Measurements from ENCODE around the gene SPTSSA. TPM values are rescaled to one million over a fixed set of nuclear protein-coding genes. Genes with fewer than 3 reads are reported as not detected.
"Not testable (repeated sequence)": the region's sequence is repeated elsewhere in the genome, so short reads cannot be mapped to it uniquely, and the experiment has no call there.

SPTSSA gene
- polyA plus RNA-seq: 10 to 100 TPM; 17.6 to 37.3 TPM

- Histone ChIP-seq H3K4me1 (ENCODE audit: control insufficient read depth in 2 of 2, insufficient read depth in 2 of 2, low read length in 1 of 2) (peaks cover 0 to 6% of the 10 kb centered on the region in 2 donors), H3K4me3 (ENCODE audit: low read depth in 1 of 2, low read length in 2 of 2) (peak within 1 kb of the TSS; percentile 75 to 81), H3K27me3 (ENCODE audit: control insufficient read depth in 1 of 2, insufficient read depth in 2 of 2, low read length in 2 of 2) (no peaks in the 10 kb centered on the region), H3K27ac (ENCODE audit: low read depth in 2 of 2, low read length in 1 of 2) (peak within 1 kb of the TSS; percentile 90 to 97), H3K36me3 (ENCODE audit: control insufficient read depth in 2 of 2, insufficient read depth in 2 of 2, low read length in 1 of 2) (no peaks in the 10 kb centered on the region), H3K9me3 (ENCODE audit: control insufficient read depth in 2 of 2, insufficient read depth in 1 of 2, low read depth in 1 of 2, low read length in 1 of 2) (no peaks in the 10 kb centered on the region)
- WGBS, 2 donors: 1% methylated on average over 65 to 82 of the region's 82 CpGs
Observed at GRCh38 chr14:34462132-34462893, at the start of gene SPTSSA. Gene SPTSSA (minus strand): TSS chr14:34462240. CDS start chr14:34462207, 33 bp downstream.

GRCh38 chr14:34507884-34508283 is 45.8 kb upstream of the SPTSSA start:
- WGBS, 2 donors: 96 to 97% methylated on average over 11 of the region's 11 CpGs
- Histone ChIP-seq H3K9me3 (ENCODE audit: control insufficient read depth in 2 of 2, insufficient read depth in 1 of 2, low read depth in 1 of 2, low read length in 1 of 2) (no peaks in the 10 kb centered on the region), H3K36me3 (ENCODE audit: control insufficient read depth in 2 of 2, insufficient read depth in 2 of 2, low read length in 1 of 2) (no peaks in the 10 kb centered on the region), H3K4me1 (ENCODE audit: control insufficient read depth in 2 of 2, insufficient read depth in 2 of 2, low read length in 1 of 2) (no peaks in the 10 kb centered on the region), H3K4me3 (ENCODE audit: low read depth in 1 of 2, low read length in 2 of 2) (no peak overlapping the region), H3K27me3 (ENCODE audit: control insufficient read depth in 1 of 2, insufficient read depth in 2 of 2, low read length in 2 of 2) (no peaks in the 10 kb centered on the region), H3K27ac (ENCODE audit: low read depth in 2 of 2, low read length in 1 of 2) (no peak overlapping the region)

GRCh38 chr14:34507459-34507858 is 45.4 kb upstream of the SPTSSA start:
- H3K4me3 ChIP-seq (ENCODE audit: low read depth in 1 of 2, low read length in 2 of 2): no peak overlapping the region
- no peaks in the 10 kb centered on the region for H3K27me3 ChIP-seq (ENCODE audit: control insufficient read depth in 1 of 2, insufficient read depth in 2 of 2, low read length in 2 of 2)
- 84 to 88% methylated on average over 9 of the region's 9 CpGs for WGBS, 2 donors
- no peaks in the 10 kb centered on the region for H3K4me1 ChIP-seq (ENCODE audit: control insufficient read depth in 2 of 2, insufficient read depth in 2 of 2, low read length in 1 of 2)
- no peaks in the 10 kb centered on the region for H3K9me3 ChIP-seq (ENCODE audit: control insufficient read depth in 2 of 2, insufficient read depth in 1 of 2, low read depth in 1 of 2, low read length in 1 of 2)
- H3K36me3 ChIP-seq (ENCODE audit: control insufficient read depth in 2 of 2, insufficient read depth in 2 of 2, low read length in 1 of 2): no peaks in the 10 kb centered on the region
- H3K27ac ChIP-seq (ENCODE audit: low read depth in 2 of 2, low read length in 1 of 2): no peak overlapping the region

GRCh38 chr14:34505124-34505491 is 43.1 kb upstream of the SPTSSA start:
- not testable (repeated sequence) for H3K9me3 ChIP-seq (ENCODE audit: control insufficient read depth in 2 of 2, insufficient read depth in 1 of 2, low read depth in 1 of 2, low read length in 1 of 2); H3K27ac ChIP-seq (ENCODE audit: low read depth in 2 of 2, low read length in 1 of 2); H3K4me3 ChIP-seq (ENCODE audit: low read depth in 1 of 2, low read length in 2 of 2); H3K36me3 ChIP-seq (ENCODE audit: control insufficient read depth in 2 of 2, insufficient read depth in 2 of 2, low read length in 1 of 2); H3K4me1 ChIP-seq (ENCODE audit: control insufficient read depth in 2 of 2, insufficient read depth in 2 of 2, low read length in 1 of 2); H3K27me3 ChIP-seq (ENCODE audit: control insufficient read depth in 1 of 2, insufficient read depth in 2 of 2, low read length in 2 of 2)
- 84 to 88% methylated on average over 5 of the region's 5 CpGs for WGBS, 2 donors

GRCh38 chr14:34504027-34504426 is 42.0 kb upstream of the SPTSSA start:
- WGBS, 2 donors: 77 to 83% methylated on average over 9 of the region's 9 CpGs
- H3K4me1 ChIP-seq (ENCODE audit: control insufficient read depth in 2 of 2, insufficient read depth in 2 of 2, low read length in 1 of 2); H3K4me3 ChIP-seq (ENCODE audit: low read depth in 1 of 2, low read length in 2 of 2); H3K27ac ChIP-seq (ENCODE audit: low read depth in 2 of 2, low read length in 1 of 2); H3K9me3 ChIP-seq (ENCODE audit: control insufficient read depth in 2 of 2, insufficient read depth in 1 of 2, low read depth in 1 of 2, low read length in 1 of 2); H3K27me3 ChIP-seq (ENCODE audit: control insufficient read depth in 1 of 2, insufficient read depth in 2 of 2, low read length in 2 of 2); H3K36me3 ChIP-seq (ENCODE audit: control insufficient read depth in 2 of 2, insufficient read depth in 2 of 2, low read length in 1 of 2): not testable (repeated sequence)

GRCh38 chr14:34502545-34503225 is 40.6 kb upstream of the SPTSSA start:
- no peak overlapping the region for H3K27ac ChIP-seq (ENCODE audit: low read depth in 2 of 2, low read length in 1 of 2)
- no peak overlapping the region for H3K4me3 ChIP-seq (ENCODE audit: low read depth in 1 of 2, low read length in 2 of 2)
- H3K9me3 ChIP-seq (ENCODE audit: control insufficient read depth in 2 of 2, insufficient read depth in 1 of 2, low read depth in 1 of 2, low read length in 1 of 2): no peaks in the 10 kb centered on the region
- 59 to 68% methylated on average over 2 of the region's 2 CpGs for WGBS, 2 donors
- H3K27me3 ChIP-seq (ENCODE audit: control insufficient read depth in 1 of 2, insufficient read depth in 2 of 2, low read length in 2 of 2): no peaks in the 10 kb centered on the region
- H3K4me1 ChIP-seq (ENCODE audit: control insufficient read depth in 2 of 2, insufficient read depth in 2 of 2, low read length in 1 of 2): peaks cover 0 to 2% of the 10 kb centered on the region in 2 donors
- no peaks in the 10 kb centered on the region for H3K36me3 ChIP-seq (ENCODE audit: control insufficient read depth in 2 of 2, insufficient read depth in 2 of 2, low read length in 1 of 2)

- Histone ChIP-seq H3K4me3 (ENCODE audit: low read depth in 1 of 2, low read length in 2 of 2) (no peak overlapping the region), H3K27ac (ENCODE audit: low read depth in 2 of 2, low read length in 1 of 2) (no peak overlapping the region), H3K9me3 (ENCODE audit: control insufficient read depth in 2 of 2, insufficient read depth in 1 of 2, low read depth in 1 of 2, low read length in 1 of 2) (no peaks in the 10 kb centered on the region), H3K27me3 (ENCODE audit: control insufficient read depth in 1 of 2, insufficient read depth in 2 of 2, low read length in 2 of 2) (no peaks in the 10 kb centered on the region), H3K36me3 (ENCODE audit: control insufficient read depth in 2 of 2, insufficient read depth in 2 of 2, low read length in 1 of 2) (no peaks in the 10 kb centered on the region), H3K4me1 (ENCODE audit: control insufficient read depth in 2 of 2, insufficient read depth in 2 of 2, low read length in 1 of 2) (peaks cover 0 to 2% of the 10 kb centered on the region in 2 donors)
- WGBS, 2 donors: 80 to 81% methylated on average over 2 of the region's 2 CpGs
Observed at GRCh38 chr14:34502001-34502400, 40.0 kb upstream of the SPTSSA start.

- Histone ChIP-seq H3K4me1 (ENCODE audit: control insufficient read depth in 2 of 2, insufficient read depth in 2 of 2, low read length in 1 of 2) (peaks cover 0 to 4% of the 10 kb centered on the region in 2 donors), H3K27me3 (ENCODE audit: control insufficient read depth in 1 of 2, insufficient read depth in 2 of 2, low read length in 2 of 2) (no peaks in the 10 kb centered on the region), H3K9me3 (ENCODE audit: control insufficient read depth in 2 of 2, insufficient read depth in 1 of 2, low read depth in 1 of 2, low read length in 1 of 2) (no peaks in the 10 kb centered on the region), H3K4me3 (ENCODE audit: low read depth in 1 of 2, low read length in 2 of 2) (no peak overlapping the region), H3K27ac (ENCODE audit: low read depth in 2 of 2, low read length in 1 of 2) (no peak overlapping the region), H3K36me3 (ENCODE audit: control insufficient read depth in 2 of 2, insufficient read depth in 2 of 2, low read length in 1 of 2) (no peaks in the 10 kb centered on the region)
- WGBS, 2 donors: 93 to 96% methylated on average over 4 to 5 of the region's 5 CpGs
Observed at GRCh38 chr14:34501004-34501580, 39.1 kb upstream of the SPTSSA start.

- Histone ChIP-seq H3K36me3 (ENCODE audit: control insufficient read depth in 2 of 2, insufficient read depth in 2 of 2, low read length in 1 of 2) (no peaks in the 10 kb centered on the region), H3K9me3 (ENCODE audit: control insufficient read depth in 2 of 2, insufficient read depth in 1 of 2, low read depth in 1 of 2, low read length in 1 of 2) (no peaks in the 10 kb centered on the region), H3K27ac (ENCODE audit: low read depth in 2 of 2, low read length in 1 of 2) (no peak overlapping the region), H3K27me3 (ENCODE audit: control insufficient read depth in 1 of 2, insufficient read depth in 2 of 2, low read length in 2 of 2) (no peaks in the 10 kb centered on the region), H3K4me1 (ENCODE audit: control insufficient read depth in 2 of 2, insufficient read depth in 2 of 2, low read length in 1 of 2) (peaks cover 0 to 6% of the 10 kb centered on the region in 2 donors), H3K4me3 (ENCODE audit: low read depth in 1 of 2, low read length in 2 of 2) (no peak overlapping the region)
- WGBS, 2 donors: 77 to 80% methylated on average over 6 of the region's 6 CpGs
Observed at GRCh38 chr14:34498684-34499412, 36.8 kb upstream of the SPTSSA start.

Measured in esophagus (tissue), 2 donors.